PC-9 (cell line): ENCODE measurements around the gene MYH1. TPM values are rescaled to one million over a fixed set of nuclear protein-coding genes. Genes with fewer than 3 reads are reported as not detected.

Experiments used
- BruUV-seq: library from RNA; stranded (reverse); fragments of 400-500 nt; replicated peaks from 2 replicates; lab custom pipeline; 2021; lab: Mats Ljungman, UMichigan
- CTCF ChIA-PET: fragments of 300-600 bp; sonication (Branson Sonifier 250); formaldehyde crosslinking; loops from one replicate; lab custom pipeline; 2022; ENCODE audit warnings: antibody characterized with exemption; lab: Charles Lee
- POLR2A ChIA-PET: fragments of 300-600 bp; sonication (Branson Sonifier 250); formaldehyde crosslinking; loops from one replicate; lab custom pipeline; 2022; ENCODE audit warnings: antibody characterized with exemption; ENCODE audit not compliant: unreplicated experiment; lab: Charles Lee
- DNase-seq, 2 experiments: peaks; one replicate each; pipeline versions ENCODE4 v3.0.0 to v3.0.0-alpha.2; 2015 to 2022; ENCODE audit warnings: mixed read lengths in 1 of 2
- H2AFZ ChIP-seq: fragments of 200-600 bp; sonication (generic); 2 replicates; pipeline ENCODE4 v1.8.1; 2017; ENCODE audit warnings: antibody characterized with exemption
- H3F3A ChIP-seq: fragments of 200-600 bp; sonication (generic); 2 replicates; pipeline ENCODE4 v1.8.1; 2017; ENCODE audit warnings: antibody characterized with exemption, mild to moderate bottlenecking, low read depth; ENCODE audit not compliant: insufficient read depth
- H3K27ac ChIP-seq: fragments of 200-600 bp; sonication (generic); 2 replicates; pipeline ENCODE4 v1.6.1; 2016; ENCODE audit warnings: mixed run types
- H3K27me3 ChIP-seq: fragments of 200-600 bp; sonication (generic); 2 replicates; pipeline ENCODE4 v1.6.1; 2016; ENCODE audit warnings: low read depth, mixed run types; ENCODE audit not compliant: insufficient read depth
- H3K36me3 ChIP-seq: fragments of 200-600 bp; sonication (generic); 2 replicates; pipeline ENCODE4 v1.6.1; 2016; ENCODE audit warnings: low read depth, mixed run types
- H3K4me1 ChIP-seq: fragments of 200-600 bp; sonication (generic); replicated peaks from 2 replicates; pipeline ENCODE4 v1.6.1; 2016; ENCODE audit warnings: mixed run types; ENCODE audit not compliant: insufficient read depth
- H3K4me2 ChIP-seq: fragments of 200-600 bp; sonication (generic); 2 replicates; pipeline ENCODE4 v1.6.1; 2017; ENCODE audit warnings: mixed run types
- H3K4me3 ChIP-seq: fragments of 200-600 bp; sonication (generic); 2 replicates; pipeline ENCODE4 v1.6.1; 2016; ENCODE audit warnings: mixed run types
- H3K79me2 ChIP-seq: fragments of 200-600 bp; sonication (generic); 2 replicates; pipeline ENCODE4 v1.6.1; 2017; ENCODE audit warnings: low read depth, mixed run types
- H3K9me2 ChIP-seq: fragments of 200-600 bp; sonication (generic); 2 replicates; pipeline ENCODE4 v1.8.1; 2017; ENCODE audit warnings: mild to moderate bottlenecking; ENCODE audit not compliant: insufficient read depth
- H3K9me3 ChIP-seq: fragments of 200-600 bp; sonication (generic); 2 replicates; pipeline ENCODE4 v1.8.1; 2016; ENCODE audit warnings: low read depth; ENCODE audit not compliant: insufficient read depth
- H4K20me1 ChIP-seq: fragments of 200-600 bp; sonication (generic); 2 replicates; pipeline ENCODE4 v1.8.1; 2017; ENCODE audit not compliant: insufficient read depth
- EZH2 ChIP-seq: fragments of 200-600 bp; sonication (generic); IDR thresholded peaks from 2 replicates; pipeline ENCODE4 v1.8.0; 2017; ENCODE audit warnings: antibody characterized with exemption, low read depth
- intact Hi-C: fragments of 100-400 bp; cut with micrococcal nuclease; formaldehyde crosslinking; loops from one replicate; pipeline ENCODE4 v1.10.0; 2022; ENCODE audit not compliant: unreplicated experiment
- total RNA-seq: library from RNA; stranded (reverse); gene quantifications from 2 replicates; pipeline ENCODE4 v1.2.3, GENCODE V29; 2021
- TF ChIP-seq, protein P1 (sequence below): fragments of 200-600 bp; sonication (generic); conservative IDR thresholded peaks from 2 replicates; pipeline ENCODE4 v1.6.1; 2017; ENCODE audit warnings: mixed run types, antibody characterized with exemption, mild to moderate bottlenecking, moderate library complexity

The MYH1 gene
- total RNA-seq, 1 experiment from 2014 or later = not detected

GRCh38 chr17:10499950-10500349, 18.4 kb downstream of the MYH1 start:
- intact Hi-C loops = no loop called here
- H3K4me1 ChIP-seq = no peaks in the 10 kb centered on the region
- no peaks in the 10 kb centered on the region for H3K79me2 ChIP-seq
- no peak overlapping the region for H3K4me3 ChIP-seq
- ChIA-PET POLR2A (no interaction called here), CTCF (no interaction called here)
- H3K9me2 ChIP-seq = no peaks in the 10 kb centered on the region
- TF ChIP-seq EZH2 = no peak
- TF ChIP-seq, protein P1, sequence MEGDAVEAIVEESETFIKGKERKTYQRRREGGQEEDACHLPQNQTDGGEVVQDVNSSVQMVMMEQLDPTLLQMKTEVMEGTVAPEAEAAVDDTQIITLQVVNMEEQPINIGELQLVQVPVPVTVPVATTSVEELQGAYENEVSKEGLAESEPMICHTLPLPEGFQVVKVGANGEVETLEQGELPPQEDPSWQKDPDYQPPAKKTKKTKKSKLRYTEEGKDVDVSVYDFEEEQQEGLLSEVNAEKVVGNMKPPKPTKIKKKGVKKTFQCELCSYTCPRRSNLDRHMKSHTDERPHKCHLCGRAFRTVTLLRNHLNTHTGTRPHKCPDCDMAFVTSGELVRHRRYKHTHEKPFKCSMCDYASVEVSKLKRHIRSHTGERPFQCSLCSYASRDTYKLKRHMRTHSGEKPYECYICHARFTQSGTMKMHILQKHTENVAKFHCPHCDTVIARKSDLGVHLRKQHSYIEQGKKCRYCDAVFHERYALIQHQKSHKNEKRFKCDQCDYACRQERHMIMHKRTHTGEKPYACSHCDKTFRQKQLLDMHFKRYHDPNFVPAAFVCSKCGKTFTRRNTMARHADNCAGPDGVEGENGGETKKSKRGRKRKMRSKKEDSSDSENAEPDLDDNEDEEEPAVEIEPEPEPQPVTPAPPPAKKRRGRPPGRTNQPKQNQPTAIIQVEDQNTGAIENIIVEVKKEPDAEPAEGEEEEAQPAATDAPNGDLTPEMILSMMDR = no peak
- no peak overlapping the region for H2AFZ ChIP-seq
- H3K36me3 ChIP-seq = no peaks in the 10 kb centered on the region
- H3K4me2 ChIP-seq = no peak overlapping the region
- H3K9me3 ChIP-seq = no peaks in the 10 kb centered on the region
- no TSS peak for BruUV-seq
- H3F3A ChIP-seq = no peaks in the 10 kb centered on the region
- no peaks in the 10 kb centered on the region for H4K20me1 ChIP-seq
- DNase-seq = no peak
- H3K27ac ChIP-seq = no peak overlapping the region
- peaks cover 19% of the 10 kb centered on the region for H3K27me3 ChIP-seq

- no peak for TF ChIP-seq EZH2
- TF ChIP-seq, protein P1 = no peak
- no peaks in the 10 kb centered on the region for H3F3A ChIP-seq
- ChIA-PET CTCF (no interaction called here), POLR2A (no interaction called here)
- no peak overlapping the region for H3K4me2 ChIP-seq
- no peak overlapping the region for H3K4me3 ChIP-seq
- H3K27me3 ChIP-seq = 0 out of 2 replicates have a peak, but pooled peaks cover 7% of the 10 kb centered on the region
- no peaks in the 10 kb centered on the region for H3K79me2 ChIP-seq
- intact Hi-C loops = no loop called here
- no peaks in the 10 kb centered on the region for H3K4me1 ChIP-seq
- no peaks in the 10 kb centered on the region for H4K20me1 ChIP-seq
- H3K27ac ChIP-seq = no peak overlapping the region
- DNase-seq = no peak
- no peaks in the 10 kb centered on the region for H3K9me3 ChIP-seq
- no peaks in the 10 kb centered on the region for H3K9me2 ChIP-seq
- no TSS peak for BruUV-seq
- no peak overlapping the region for H2AFZ ChIP-seq
- no peaks in the 10 kb centered on the region for H3K36me3 ChIP-seq
Measured at GRCh38 chr17:10492004-10492403, 26.3 kb downstream of the MYH1 start.

- Histone ChIP-seq H3K9me3 (no peaks in the 10 kb centered on the region), H4K20me1 (no peaks in the 10 kb centered on the region), H3K36me3 (no peaks in the 10 kb centered on the region), H2AFZ (no peak overlapping the region), H3K27ac (no peak overlapping the region), H3K4me1 (no peaks in the 10 kb centered on the region), H3K4me3 (no peak overlapping the region), H3K27me3 (no peaks in the 10 kb centered on the region), H3F3A (no peaks in the 10 kb centered on the region), H3K4me2 (no peak overlapping the region), H3K79me2 (no peaks in the 10 kb centered on the region), H3K9me2 (no peaks in the 10 kb centered on the region)
- POLR2A ChIA-PET = no interaction called here
- no peak for DNase-seq
- intact Hi-C loops = no loop called here
- TF ChIP-seq, protein P1 = no peak
- no peak for TF ChIP-seq EZH2
- CTCF ChIA-PET = no interaction called here
- no TSS peak for BruUV-seq
Measured at GRCh38 chr17:10482252-10482651, 36.1 kb downstream of the MYH1 start.
